GM18508 (cell line): ENCODE data around the gene LMO1.

Experiments used
- ATAC-seq: cut with Tn5 transposase; IDR thresholded peaks from one replicate; pipeline ENCODE4 v1.9.1; 2021; ENCODE audit warnings: moderate number of reproducible peaks; ENCODE audit not compliant: insufficient read depth, unreplicated experiment

Gene LMO1

GRCh38 chr11:8230178-8230859 is 33.4 kb downstream of the LMO1 start:
- ATAC-seq, result no peak

GRCh38 chr11:8229299-8230177 is 34.1 kb downstream of the LMO1 start:
- ATAC-seq, result no peak

- no peak for ATAC-seq
Measured at GRCh38 chr11:8228231-8228630, 35.4 kb downstream of the LMO1 start.

GRCh38 chr11:8227156-8228152 is 36.2 kb downstream of the LMO1 start:
- no peak for ATAC-seq

- no peak for ATAC-seq
Measured at GRCh38 chr11:8225589-8226036, 38.1 kb downstream of the LMO1 start.

GRCh38 chr11:8224711-8225110 is 39.0 kb downstream of the LMO1 start:
- ATAC-seq, result no peak

GRCh38 chr11:8224161-8224591 is 39.5 kb downstream of the LMO1 start:
- ATAC-seq, result no peak

- no peak for ATAC-seq
Measured at GRCh38 chr11:8223513-8223900, 40.2 kb downstream of the LMO1 start.

- ATAC-seq, result no peak
Measured at GRCh38 chr11:8222820-8223512, 40.7 kb downstream of the LMO1 start.

GRCh38 chr11:8221917-8222495 is 41.7 kb downstream of the LMO1 start:
- no peak for ATAC-seq

GRCh38 chr11:8221046-8221723 is 42.5 kb downstream of the LMO1 start:
- ATAC-seq, result no peak

GRCh38 chr11:8220261-8221045 is 43.2 kb downstream of the LMO1 start:
- ATAC-seq, result no peak

GRCh38 chr11:8219257-8220021 is 44.2 kb downstream of the LMO1 start:
- ATAC-seq, result no peak

- ATAC-seq, result no peak
Measured at GRCh38 chr11:8218840-8219239, 44.8 kb downstream of the LMO1 start.

GRCh38 chr11:8218409-8218808 is 45.3 kb downstream of the LMO1 start:
- ATAC-seq, result no peak

GRCh38 chr11:8217926-8218325 is 45.8 kb downstream of the LMO1 start:
- ATAC-seq, result no peak

GRCh38 chr11:8217136-8217535 is 46.5 kb downstream of the LMO1 start:
- no peak for ATAC-seq
